ENCODE measurements around the gene TBX10.
"Not testable (repeated sequence)": the region's sequence is repeated elsewhere in the genome, so short reads cannot be mapped to it uniquely, and the experiment has no call there.

TBX10 gene

GRCh38 chr11:67608486-67608885, 31.1 kb downstream of the TBX10 start:
- ChIA-PET POLR2A (no interaction called here), CTCF (interaction anchor here (0.9 to 3.4 kb wide), 9 partner anchors 15 to 257 kb away, joined by 3 to 12 read pairs (median 5); partner anchors contain the start of genes GSTP1 and NUDT8)
- DNase-seq (ENCODE audit: extremely low spot score): no peak
- TF ChIP-seq CTCF (IDR thresholded peaks at IDR 0.05; ENCODE audit: control extremely low read depth, extremely low read depth, low read depth, missing control alignments): no peak

DNA sequence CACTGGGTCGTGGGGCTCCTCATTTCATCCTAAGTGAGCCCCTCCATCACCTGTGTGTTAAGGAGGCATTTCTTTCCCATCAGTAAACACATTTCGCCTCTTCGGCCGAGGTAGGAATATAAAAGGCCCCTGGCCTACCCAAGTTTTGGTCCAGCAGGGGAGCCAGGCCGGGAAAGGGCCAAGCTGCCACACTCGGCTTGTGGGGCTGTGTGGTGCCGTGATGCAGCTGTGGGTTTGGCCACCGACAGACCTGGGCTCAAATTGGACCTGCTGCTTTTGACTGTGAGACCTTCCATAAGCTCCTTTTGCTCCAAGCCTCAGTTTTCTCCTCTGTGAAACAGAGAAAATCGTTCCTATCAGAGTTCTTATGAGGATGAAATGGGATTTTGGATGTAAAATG, 32.1 kb downstream of the TBX10 start:
- TF ChIP-seq CTCF (IDR thresholded peaks at IDR 0.05; ENCODE audit: control extremely low read depth, extremely low read depth, low read depth, missing control alignments): no peak
- CTCF ChIA-PET: interaction anchor here (0.7 to 3.4 kb wide), 3 partner anchors 22 to 25 kb away, joined by 3 to 12 read pairs (median 3); partner anchors contain the start of gene NUDT8
- DNase-seq (ENCODE audit: extremely low spot score): no peak
- POLR2A ChIA-PET: no interaction called here

DNA sequence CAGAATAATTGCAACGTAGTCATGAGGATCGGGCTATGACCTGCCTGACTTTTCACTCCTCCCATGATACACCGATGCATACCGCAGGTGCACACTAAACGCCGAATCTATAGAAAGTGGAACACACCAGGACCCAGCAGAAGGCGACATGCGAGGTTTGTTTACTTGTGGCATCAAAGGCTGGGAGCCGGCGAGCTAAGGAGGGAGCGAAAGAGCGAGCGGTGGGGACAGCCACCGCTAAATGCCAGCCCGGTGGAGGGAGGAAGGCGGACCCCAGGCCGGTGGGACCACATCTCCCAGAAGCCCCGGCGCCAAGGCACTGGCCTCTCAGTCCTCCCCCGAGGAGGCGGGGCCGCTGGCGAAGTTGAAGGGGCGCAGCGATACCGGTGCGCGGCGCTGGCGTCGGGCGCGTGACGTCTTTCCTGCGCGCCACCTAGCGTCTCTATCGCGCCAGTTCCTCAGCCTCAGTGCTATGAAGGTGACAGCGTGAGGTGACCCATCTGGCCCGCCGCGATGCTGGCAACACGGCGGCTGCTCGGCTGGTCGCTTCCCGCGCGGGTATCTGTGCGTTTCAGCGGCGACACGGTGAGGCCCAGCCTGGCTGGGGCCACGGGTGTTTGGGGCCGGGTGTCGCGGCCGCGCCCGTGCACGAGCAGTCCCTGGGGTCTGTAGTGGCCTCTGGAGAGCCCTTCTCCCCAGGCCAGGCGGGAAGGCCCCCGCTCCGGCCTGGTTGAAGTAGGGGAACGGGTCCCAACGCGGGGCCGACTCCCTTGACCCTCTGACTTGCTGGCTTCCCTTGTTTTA, 32.9 kb downstream of the TBX10 start, which contains the start of gene NDUFV1:
Gene NDUFV1, plus strand, starts transcription at position 445 of the 804 bp plus-strand sequence. Its CDS starts 69 bp downstream, at position 514.
- DNase-seq (ENCODE audit: extremely low spot score): peak; percentile 93
- POLR2A ChIA-PET: no interaction called here
- TF ChIP-seq CTCF (IDR thresholded peaks at IDR 0.05; ENCODE audit: control extremely low read depth, extremely low read depth, low read depth, missing control alignments): peak; percentile 68
- CTCF ChIA-PET: interaction anchor here (1.0 to 3.4 kb wide), 2 partner anchors 23 to 24 kb away, joined by 3 to 12 read pairs; partner anchors contain the start of gene NUDT8

- CTCF ChIA-PET: interaction anchor here (0.7 to 1.0 kb wide), 2 partner anchors 8 to 34 kb away, joined by 3 read pairs; no protein-coding TSS in a partner anchor
- TF ChIP-seq CTCF (IDR thresholded peaks at IDR 0.05; ENCODE audit: control extremely low read depth, extremely low read depth, low read depth, missing control alignments): no peak
- POLR2A ChIA-PET: no interaction called here
- no peak for DNase-seq (ENCODE audit: extremely low spot score)
Measured at GRCh38 chr11:67606093-67606491, 33.5 kb downstream of the TBX10 start.

GRCh38 chr11:67605231-67606011, 34.1 kb downstream of the TBX10 start:
- TF ChIP-seq CTCF (IDR thresholded peaks at IDR 0.05; ENCODE audit: control extremely low read depth, extremely low read depth, low read depth, missing control alignments): no peak
- POLR2A ChIA-PET: no interaction called here
- DNase-seq (ENCODE audit: extremely low spot score): no peak
- CTCF ChIA-PET: interaction anchor here (0.7 to 1.0 kb wide), 2 partner anchors 8 to 33 kb away, joined by 3 read pairs; no protein-coding TSS in a partner anchor

DNA sequence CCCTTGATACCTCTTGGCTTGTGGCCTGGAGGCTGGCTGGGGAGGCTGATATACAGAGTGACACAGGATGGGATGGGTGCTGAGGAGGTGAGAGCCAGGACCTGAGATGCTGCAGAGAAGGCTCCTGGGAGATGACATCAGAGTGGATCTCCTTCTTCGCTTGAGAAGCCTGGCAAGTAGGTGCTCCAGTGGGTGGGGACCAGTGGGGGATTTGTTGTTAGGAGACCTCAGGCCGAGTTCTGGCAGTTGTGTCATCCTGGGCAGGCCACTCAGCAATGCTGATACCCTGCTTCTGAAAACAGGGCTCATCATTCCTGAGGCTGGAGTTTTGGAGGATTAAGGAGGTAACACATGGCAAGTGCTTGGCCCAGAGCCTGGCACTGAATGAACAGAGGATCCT, 34.7 kb downstream of the TBX10 start:
- ChIA-PET CTCF (interaction anchor here (0.8 kb wide), 1 partner anchor 9 kb away, joined by 3 read pairs; no protein-coding TSS in a partner anchor), POLR2A (no interaction called here)
- no peak for DNase-seq (ENCODE audit: extremely low spot score)
- no peak for TF ChIP-seq CTCF (IDR thresholded peaks at IDR 0.05; ENCODE audit: control extremely low read depth, extremely low read depth, low read depth, missing control alignments)

DNA sequence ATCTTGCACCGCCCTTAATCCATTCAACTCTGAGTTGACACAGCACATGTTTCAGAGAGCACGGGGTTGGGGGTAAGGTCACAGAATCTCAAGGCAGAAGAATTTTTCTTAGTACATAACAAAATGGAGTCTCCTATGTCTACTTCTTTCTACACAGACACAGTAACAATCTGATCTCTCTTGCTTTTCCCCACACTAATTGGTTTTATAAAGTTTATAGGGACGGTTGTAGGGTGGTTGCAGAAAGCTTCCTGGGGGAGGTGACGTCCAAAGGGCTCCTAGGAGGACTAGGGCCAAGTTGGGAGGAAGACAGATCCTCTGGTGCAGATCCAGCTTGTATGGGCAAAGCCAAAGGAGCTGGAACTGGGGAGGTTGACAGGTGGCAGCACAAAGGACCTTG, 35.4 kb downstream of the TBX10 start:
- POLR2A ChIA-PET; DNase-seq (ENCODE audit: extremely low spot score): not testable (repeated sequence)
- CTCF ChIA-PET: interaction anchor here (0.7 to 0.8 kb wide), 2 partner anchors 10 to 19 kb away, joined by 3 read pairs; no protein-coding TSS in a partner anchor

Data from GM10248 (cell line).